HG02970 (cell line): Measurements from ENCODE around the gene PPM1B.
A peak's percentile ranks its signal among the peaks of the same experiment; 100 is the strongest.
"Not testable (repeated sequence)": the region's sequence is repeated elsewhere in the genome, so short reads cannot be mapped to it uniquely, and the experiment has no call there.

Experiments
- ATAC-seq: cut with Tn5 transposase; IDR thresholded peaks from one replicate; pipeline ENCODE4 v1.9.1; 2021; ENCODE audit warnings: mild to moderate bottlenecking, moderate library complexity, moderate number of reproducible peaks; ENCODE audit not compliant: unreplicated experiment, low FRiP score

The PPM1B gene

GRCh38 chr2:44155666-44156446 lies 12.8 kb upstream of the PPM1B start:
- ATAC-seq = no peak

DNA sequence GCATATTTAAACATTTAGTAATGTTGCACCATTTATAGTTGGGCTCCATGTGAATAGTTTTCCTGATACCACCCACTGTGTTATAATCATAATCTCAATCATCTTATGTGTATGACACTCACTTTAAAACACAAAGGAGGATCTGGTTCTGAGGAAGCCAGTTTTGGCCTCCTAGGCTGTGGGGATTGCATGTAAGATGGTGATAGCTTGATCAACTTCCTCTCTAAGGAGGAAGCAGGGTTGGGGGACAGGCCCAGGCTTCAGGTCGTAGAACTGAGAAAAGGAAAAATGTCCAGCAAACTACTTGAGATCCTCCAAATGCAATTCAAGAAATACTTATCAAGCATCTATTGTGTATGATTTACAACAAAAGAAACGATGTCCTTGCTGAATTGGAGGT lies 4.9 kb upstream of the PPM1B start:
- ATAC-seq = no peak

DNA sequence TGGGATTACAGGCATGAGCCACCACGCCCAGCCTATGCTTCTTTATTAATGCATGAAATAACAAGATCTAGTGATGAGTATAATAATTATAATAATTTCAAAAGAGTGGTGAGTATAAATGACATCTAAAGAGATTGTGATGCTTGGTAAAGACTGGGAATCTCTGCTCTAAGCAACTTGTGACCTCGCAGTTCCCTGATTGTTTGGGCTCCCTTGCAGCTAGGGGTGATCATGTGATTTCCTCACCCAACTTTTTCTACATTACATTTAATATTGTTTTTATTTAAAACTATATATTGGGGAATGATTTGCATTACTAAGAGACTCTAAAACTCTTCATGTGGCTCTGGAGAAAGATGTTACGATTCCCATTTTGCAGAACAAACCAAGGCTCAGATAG lies 4.1 kb upstream of the PPM1B start:
- no peak for ATAC-seq

DNA sequence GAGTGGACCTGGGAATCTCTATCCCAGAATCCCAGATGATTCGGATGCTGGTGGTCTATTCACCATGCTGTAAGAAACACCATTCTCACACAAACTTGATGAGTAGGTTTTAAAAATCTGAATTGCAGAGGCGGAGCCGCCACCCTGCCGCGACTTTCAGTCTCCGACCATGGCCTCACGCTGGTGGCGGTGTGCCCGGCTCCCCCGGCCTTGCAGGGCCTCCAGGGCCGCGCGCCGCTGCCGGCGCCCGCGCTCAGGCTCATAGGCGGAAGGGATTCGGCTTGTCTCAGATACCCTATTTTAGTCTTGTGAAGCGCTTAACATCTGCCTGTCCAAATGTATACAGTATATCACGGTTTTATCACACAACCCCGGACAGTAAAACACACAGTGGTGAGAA lies 2.6 kb upstream of the PPM1B start:
- ATAC-seq = no peak

DNA sequence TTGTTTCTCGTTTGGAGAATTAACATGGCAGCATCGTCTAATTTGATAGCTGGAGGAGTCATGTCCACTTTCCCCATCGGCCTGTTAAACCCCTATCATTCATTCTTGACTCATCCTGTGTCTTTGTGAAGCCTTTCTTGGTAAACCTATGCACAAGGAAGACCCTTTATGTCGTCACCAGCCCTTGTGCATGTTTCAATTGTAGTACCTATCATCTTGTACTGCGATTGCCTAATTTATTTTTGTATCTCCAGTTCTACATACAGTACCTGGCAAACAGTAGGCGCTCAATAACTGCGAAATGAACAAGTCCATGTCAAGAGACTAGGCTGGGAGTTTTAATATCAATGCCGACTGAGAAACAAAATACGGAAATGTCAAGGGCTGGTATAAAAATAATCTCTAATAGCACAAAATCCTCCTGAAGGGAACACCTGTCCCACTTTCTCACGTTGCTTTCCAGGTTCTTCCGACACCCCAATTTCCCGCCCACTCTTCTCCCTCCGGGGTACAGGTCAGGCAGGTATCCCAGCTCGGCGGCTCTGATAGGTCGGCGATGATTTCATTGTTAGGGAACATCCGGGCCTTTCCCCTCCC lies 1.3 kb upstream of the PPM1B start:
- ATAC-seq = no peak

DNA sequence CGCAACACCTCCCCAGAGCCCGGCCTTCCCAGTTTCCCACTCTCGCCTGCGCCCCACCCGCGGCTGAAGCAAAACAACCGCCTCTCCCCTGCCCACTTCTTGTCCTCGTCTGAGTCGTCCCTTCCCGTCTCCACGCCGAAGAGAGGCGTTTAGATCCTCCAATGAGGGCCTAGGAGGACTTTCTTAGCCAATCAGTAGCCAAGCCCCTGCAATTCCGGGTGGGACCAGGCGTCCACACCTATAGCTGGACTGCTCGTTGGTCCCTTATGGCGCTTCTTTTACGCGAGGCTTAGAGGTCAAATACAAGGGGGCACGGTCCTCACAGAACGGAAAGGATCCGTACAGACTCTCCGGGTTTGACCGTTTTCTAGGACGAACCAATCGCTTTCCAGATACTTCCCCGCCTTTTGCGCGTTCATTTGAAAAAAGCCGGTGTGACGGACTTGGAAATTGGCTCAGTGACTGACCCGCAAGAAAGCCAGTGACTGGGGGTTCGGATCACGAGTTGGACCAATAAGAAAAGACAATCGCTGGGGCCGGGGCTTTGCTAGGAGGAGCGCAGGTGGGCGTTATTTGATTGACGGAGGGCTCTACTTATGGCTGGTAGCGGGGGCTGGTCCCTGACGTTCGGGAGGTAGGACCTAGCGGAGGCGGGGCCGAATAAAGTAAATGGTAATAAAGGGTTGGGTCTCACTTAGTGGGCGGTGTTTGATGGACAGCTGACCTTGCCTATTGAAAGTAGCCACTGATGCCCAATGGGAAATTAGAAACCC lies 581 bp upstream of the PPM1B start:
- peak; percentile 88 for ATAC-seq

GRCh38 chr2:44169155-44169898 lies 652 bp downstream of the PPM1B start:
- ATAC-seq = peak; percentile 2

GRCh38 chr2:44170311-44170717 lies 1.6 kb downstream of the PPM1B start:
- no peak for ATAC-seq

DNA sequence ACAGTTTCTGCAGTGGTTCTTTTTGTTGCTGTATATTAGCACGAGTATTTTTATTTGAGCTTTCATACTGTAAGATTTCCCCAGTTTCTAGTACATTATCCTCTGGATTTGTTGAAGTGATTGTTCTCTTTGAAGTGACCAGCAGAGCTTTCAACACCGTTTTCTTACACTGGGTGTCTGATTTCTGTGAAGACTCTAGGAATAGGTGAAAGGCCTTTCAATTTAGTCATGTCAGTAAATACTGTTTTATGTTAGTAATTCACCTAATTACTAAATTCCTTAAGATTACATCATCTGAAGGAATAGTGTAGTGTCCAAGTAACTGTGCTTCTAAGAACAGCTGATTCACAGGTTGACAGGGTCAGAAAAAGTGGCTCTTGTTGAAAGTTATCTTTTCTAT lies 2.3 kb downstream of the PPM1B start:
- no peak for ATAC-seq

DNA sequence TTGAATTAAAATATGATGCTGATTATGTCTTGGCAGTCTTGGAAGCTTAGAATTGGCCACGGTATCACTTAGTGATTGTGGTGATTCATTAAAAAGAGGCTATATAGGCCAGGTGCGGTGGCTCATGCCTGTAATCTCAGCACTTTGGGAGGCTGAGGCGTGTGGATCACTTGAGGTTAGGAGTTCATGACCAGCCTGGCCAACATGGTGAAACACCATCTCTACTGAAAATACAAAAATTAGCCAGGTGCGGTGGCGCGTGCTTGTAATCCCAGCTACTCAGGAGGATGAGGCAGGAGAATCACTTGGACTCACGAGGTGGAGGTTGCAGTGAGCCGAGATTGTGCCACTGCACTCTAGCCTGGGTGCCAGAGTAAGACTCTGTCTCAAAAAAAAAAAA lies 2.8 kb downstream of the PPM1B start:
- not testable (repeated sequence) for ATAC-seq

- no peak for ATAC-seq
These were observed 3.9 kb downstream of the PPM1B start for GRCh38 chr2:44172576-44172975.

DNA sequence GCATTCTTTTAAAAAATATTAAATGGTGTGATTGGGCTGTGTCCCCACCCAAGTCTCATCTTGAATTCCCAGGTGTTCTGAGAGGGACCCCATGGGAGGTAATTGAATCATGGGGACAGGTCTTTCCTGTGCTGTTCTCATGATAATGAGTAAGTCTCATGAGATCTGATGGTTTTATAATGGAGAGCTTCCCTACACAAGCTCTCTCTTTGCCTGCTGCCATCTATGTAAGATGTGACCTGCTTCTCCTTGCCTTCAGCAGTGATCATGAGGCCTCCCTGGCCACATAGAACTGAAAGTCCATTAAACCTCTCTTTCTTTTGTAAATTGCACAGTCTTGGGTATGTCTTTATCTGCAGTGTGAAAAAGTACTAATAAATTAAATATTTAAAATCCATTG lies 10.3 kb downstream of the PPM1B start:
- ATAC-seq = no peak

DNA sequence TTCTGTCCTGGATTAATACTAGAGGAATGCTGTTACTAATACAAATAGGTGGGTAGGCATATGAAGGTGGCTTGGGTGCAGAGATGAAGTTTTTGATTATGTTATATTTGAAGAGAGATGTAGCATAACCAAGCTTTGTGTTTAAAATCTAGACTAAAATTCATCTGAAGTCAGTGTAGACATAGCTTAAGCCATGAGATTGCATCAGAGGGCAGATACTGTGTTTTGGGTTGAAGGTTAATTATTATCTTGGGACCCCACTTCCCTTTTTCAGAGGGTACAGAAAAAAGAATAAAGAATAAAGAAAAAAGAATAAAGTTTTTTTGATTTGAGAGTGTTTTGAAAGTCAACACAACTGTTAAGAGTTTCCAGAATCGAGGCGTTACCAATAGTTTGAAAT lies 13.0 kb downstream of the PPM1B start:
- ATAC-seq = no peak

DNA sequence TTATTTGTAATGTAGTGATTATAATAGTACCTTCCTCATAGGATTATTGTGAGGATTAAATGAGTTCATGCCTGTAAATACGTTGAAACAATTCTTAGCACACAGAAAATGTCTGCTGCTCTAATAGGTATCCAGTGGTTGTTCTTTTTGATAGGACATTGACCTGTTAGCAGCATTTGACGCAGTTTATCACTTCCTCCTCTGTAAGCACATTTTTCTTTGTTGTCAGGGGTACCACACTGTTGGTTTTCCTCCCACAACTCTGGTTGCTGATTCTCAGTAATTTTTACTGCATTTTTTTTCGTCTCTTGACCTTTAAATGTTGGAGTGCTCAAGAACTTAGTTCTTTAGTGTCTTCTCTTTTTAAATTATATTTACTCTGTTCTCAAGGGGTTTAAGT lies 15.4 kb downstream of the PPM1B start:
- no peak for ATAC-seq

GRCh38 chr2:44186810-44187209 lies 18.1 kb downstream of the PPM1B start:
- no peak for ATAC-seq

DNA sequence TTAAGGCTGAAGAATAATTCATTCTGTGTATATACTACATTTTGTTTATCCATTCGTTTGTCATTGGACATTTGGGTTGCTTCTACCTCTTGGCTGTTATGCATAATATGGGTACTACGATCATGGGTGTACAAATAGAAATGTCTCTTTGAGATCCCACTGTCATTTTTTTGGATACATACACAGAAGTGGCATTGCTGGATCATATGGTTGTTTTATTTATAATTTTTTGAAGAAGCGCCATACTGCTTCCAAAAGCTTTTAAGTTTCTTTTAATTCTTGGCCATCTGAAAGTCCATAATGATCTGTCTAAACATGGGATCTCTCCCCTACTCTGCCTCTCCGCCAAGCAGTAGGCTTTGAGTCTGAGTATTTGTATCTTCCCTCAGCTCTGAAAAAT lies 18.6 kb downstream of the PPM1B start:
- ATAC-seq = no peak

DNA sequence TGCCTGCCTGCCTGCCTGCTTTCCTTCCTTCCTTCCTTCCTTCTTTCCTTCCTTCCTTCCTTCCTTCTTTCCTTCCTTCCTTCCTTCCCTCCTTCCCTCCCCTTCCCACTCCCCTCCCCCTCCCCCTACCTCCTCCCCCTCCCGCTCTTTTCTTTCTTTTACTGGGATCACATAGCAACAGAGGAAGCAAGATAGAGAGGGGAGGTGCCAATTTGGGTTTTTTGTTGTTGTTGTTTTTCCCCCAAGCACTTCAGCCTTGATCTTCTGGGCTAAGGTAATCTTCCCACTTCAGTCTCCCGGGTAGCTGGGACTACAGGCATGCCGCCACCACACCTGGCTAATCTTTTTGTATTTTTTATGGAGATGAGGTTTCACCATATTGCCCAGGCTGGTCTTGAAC lies 20.0 kb downstream of the PPM1B start:
- no peak for ATAC-seq

- no peak for ATAC-seq
These were observed 20.4 kb downstream of the PPM1B start for GRCh38 chr2:44189104-44189503.

- no peak for ATAC-seq
These were observed 21.9 kb downstream of the PPM1B start for GRCh38 chr2:44190526-44190925.

DNA sequence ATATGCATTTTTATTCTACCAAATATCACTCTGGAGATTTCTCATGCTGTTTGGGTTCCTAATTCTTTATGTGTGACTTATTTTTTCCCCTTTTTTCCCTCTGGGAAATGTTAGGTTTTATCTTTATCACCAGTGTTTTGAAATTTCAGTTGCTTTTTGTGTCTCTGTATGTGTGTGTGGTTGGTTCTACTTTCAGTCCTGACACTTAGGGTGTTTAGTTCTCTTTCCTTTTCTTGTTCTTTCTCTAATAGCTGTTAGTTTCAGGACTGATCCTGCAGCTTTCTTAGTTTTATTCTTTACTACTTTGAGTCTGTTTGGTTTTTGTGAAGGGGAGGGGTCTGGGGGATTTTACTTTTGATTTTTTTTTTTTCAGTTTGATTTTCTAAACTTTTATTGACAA lies 23.1 kb downstream of the PPM1B start:
- peak; percentile 83 for ATAC-seq

DNA sequence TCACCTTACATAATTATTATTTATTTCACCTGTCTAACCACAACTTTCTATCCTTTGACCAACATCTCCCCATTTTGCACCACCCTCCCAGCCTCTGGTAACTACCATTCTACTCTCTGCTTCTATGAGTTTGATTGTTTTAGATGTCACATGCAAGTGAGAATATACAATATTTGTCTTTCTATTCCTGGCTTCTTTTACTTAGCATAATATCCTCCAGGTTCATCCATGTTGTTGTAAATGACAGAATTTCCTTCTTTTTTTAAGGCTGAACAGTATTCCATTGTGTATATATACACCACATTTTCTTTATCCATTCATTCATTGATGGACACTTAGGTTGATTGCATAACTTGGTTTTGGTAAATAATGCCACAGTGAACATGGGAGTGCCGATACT lies 24.0 kb downstream of the PPM1B start:
- no peak for ATAC-seq
